ENCODE measurements around the gene ACTN4. TPM values are rescaled to one million over a fixed set of nuclear protein-coding genes. Genes with fewer than 3 reads are reported as not detected.
A peak's percentile ranks its signal among the peaks of the same experiment; 100 is the strongest.

The ACTN4 gene
- total and polyA plus RNA-seq, 2 donors (not counting 3 experiments of a cell fraction or from before 2014, with no cell fraction given), result 313 to 748 TPM

DNA sequence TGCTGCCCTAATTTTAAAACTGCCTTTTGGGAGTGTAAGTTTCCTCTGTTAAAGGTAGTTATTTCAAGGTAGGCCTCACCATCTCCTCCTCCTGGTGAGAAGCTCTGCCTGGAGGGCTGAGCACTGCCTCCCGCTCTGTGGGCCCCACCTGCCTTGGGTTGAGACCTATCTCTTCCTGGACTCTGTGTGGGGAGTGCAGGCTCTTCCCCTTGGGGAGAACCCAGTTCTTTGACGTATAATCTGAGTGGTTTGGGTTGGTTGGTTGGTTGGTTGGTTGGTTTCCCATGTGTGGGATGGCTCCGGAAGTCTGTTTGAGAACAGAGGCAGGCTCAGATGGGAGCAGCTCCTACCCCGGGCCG lies 39.1 kb downstream of the ACTN4 start:
- intact Hi-C loops (cut with micrococcal nuclease), result no loop called here
- peaks cover 48% of the 10 kb centered on the region for H3K4me1 ChIP-seq (ENCODE audit: control insufficient read depth, extremely low read depth, insufficient read depth, low read length)
- peaks cover 86% of the 10 kb centered on the region for H3K79me2 ChIP-seq (ENCODE audit: control insufficient read depth, insufficient read depth, low read length)

More for the DNA sequence above, 39.1 kb downstream of the ACTN4 start:
- Histone ChIP-seq H3K27me3 (ENCODE audit: control insufficient read depth in 2 of 2, insufficient read depth in 2 of 2, low read length in 2 of 2) (no peaks in the 10 kb centered on the region), H3K36me3 (ENCODE audit: control insufficient read depth in 2 of 2, extremely low read depth in 1 of 2, insufficient read depth in 2 of 2, low read length in 2 of 2) (no peaks in the 10 kb centered on the region), H3K9me3 (replicated peaks; ENCODE audit: control insufficient read depth, insufficient read depth, low read length) (no peaks in the 10 kb centered on the region), H3K9me1 (replicated peaks; ENCODE audit: control insufficient read depth, extremely low read depth, insufficient read depth, low read length) (no peaks in the 10 kb centered on the region), H3K9ac (replicated peaks; ENCODE audit: extremely low read depth, insufficient read depth, low read length) (peak overlapping the region; percentile 72), H3K4me3 (replicated peaks in 1 of 3; ENCODE audit: insufficient read depth in 1 of 3, low read depth in 1 of 3, low read length in 3 of 3) (no peak overlapping the region), H3K4me2 (ENCODE audit: insufficient read depth, low read length) (no peak overlapping the region), H4K20me1 (replicated peaks; ENCODE audit: control insufficient read depth, extremely low read depth, insufficient read depth, low read length) (no peaks in the 10 kb centered on the region), H2AFZ (ENCODE audit: low read depth, low read length) (no peak overlapping the region), H3K27ac (ENCODE audit: insufficient read depth, low read depth, low read length) (peak overlapping the region; percentile 90)
- FAIRE-seq, result no peak
- dilution Hi-C loops (cut with MboI; ENCODE audit: extremely low pct_ligation_motif_present, low sequenced_read_pairs), result no loop called here
- CTCF ChIA-PET, result interaction anchor here (0.8 to 2.4 kb wide), 8 partner anchors 9 to 52 kb away, joined by 3 to 13 read pairs (median 6); partner anchors contain the start of gene ACTN4
- BruUV-seq (replicated peaks), result no TSS peak
- DNase-seq (ENCODE audit: low read depth, low spot score), result no peak
- TF ChIP-seq, protein P1, sequence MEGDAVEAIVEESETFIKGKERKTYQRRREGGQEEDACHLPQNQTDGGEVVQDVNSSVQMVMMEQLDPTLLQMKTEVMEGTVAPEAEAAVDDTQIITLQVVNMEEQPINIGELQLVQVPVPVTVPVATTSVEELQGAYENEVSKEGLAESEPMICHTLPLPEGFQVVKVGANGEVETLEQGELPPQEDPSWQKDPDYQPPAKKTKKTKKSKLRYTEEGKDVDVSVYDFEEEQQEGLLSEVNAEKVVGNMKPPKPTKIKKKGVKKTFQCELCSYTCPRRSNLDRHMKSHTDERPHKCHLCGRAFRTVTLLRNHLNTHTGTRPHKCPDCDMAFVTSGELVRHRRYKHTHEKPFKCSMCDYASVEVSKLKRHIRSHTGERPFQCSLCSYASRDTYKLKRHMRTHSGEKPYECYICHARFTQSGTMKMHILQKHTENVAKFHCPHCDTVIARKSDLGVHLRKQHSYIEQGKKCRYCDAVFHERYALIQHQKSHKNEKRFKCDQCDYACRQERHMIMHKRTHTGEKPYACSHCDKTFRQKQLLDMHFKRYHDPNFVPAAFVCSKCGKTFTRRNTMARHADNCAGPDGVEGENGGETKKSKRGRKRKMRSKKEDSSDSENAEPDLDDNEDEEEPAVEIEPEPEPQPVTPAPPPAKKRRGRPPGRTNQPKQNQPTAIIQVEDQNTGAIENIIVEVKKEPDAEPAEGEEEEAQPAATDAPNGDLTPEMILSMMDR (IDR thresholded peaks at IDR 0.05; ENCODE audit: extremely low read depth in 1 of 2, insufficient read depth in 1 of 2, low read depth in 1 of 2, low read length in 2 of 2), result no peak
- TF ChIP-seq JUN (IDR thresholded peaks at IDR 0.05; ENCODE audit: borderline replicate concordance, insufficient read depth, insufficient read length, low read depth), result no peak
- TF ChIP-seq GATA2 (IDR thresholded peaks at IDR 0.05; ENCODE audit: insufficient read depth, insufficient read length, low read depth, low read length), result no peak
- TF ChIP-seq EZH2 (IDR thresholded peaks at IDR 0.05; ENCODE audit: borderline replicate concordance, low read depth, low read length, severe bottlenecking), result no peak
- TF ChIP-seq POLR2AphosphoS5 (IDR thresholded peaks at IDR 0.05; ENCODE audit: insufficient read depth, low read depth, low read length), result no peak
- TF ChIP-seq MYC (IDR thresholded peaks at IDR 0.05; ENCODE audit: low read depth, low read length), result no peak
- no peak for TF ChIP-seq FOS (IDR thresholded peaks at IDR 0.05; ENCODE audit: borderline replicate concordance, insufficient read depth, low read length)
- TF ChIP-seq, protein P2, sequence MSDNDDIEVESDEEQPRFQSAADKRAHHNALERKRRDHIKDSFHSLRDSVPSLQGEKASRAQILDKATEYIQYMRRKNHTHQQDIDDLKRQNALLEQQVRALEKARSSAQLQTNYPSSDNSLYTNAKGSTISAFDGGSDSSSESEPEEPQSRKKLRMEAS (IDR thresholded peaks at IDR 0.05; ENCODE audit: insufficient read depth, insufficient read length), result no peak
- no peak for TF ChIP-seq POLR2A (IDR thresholded peaks at IDR 0.05; ENCODE audit: low read depth, low read length)
- POLR2A ChIA-PET, result interaction anchor here (0.8 to 1.5 kb wide), 2 partner anchors 28 to 39 kb away, joined by 5 to 6 read pairs; partner anchors contain the start of gene ACTN4
